Karpas-422 (cell line): ENCODE data around the gene C2CD5. TPM values are rescaled to one million over a fixed set of nuclear protein-coding genes. Genes with fewer than 3 reads are reported as not detected.
"Not testable (repeated sequence)": the region's sequence is repeated elsewhere in the genome, so short reads cannot be mapped to it uniquely, and the experiment has no call there.

Source experiments
- DNase-seq: peaks from one replicate; pipeline ENCODE4 v3.0.0-alpha.2; 2015
- H2AFZ ChIP-seq: fragments of 200-600 bp; sonication (generic); 2 replicates; pipeline ENCODE4 v1.6.1; 2014; ENCODE audit warnings: antibody characterized with exemption, low read length, mixed read lengths
- H3K27ac ChIP-seq: fragments of 200-600 bp; sonication (generic); 2 replicates; pipeline ENCODE4 v1.5.1; 2014; ENCODE audit warnings: mild to moderate bottlenecking, low read length, moderate library complexity
- H3K27me3 ChIP-seq: fragments of 200-600 bp; sonication (generic); 2 replicates; pipeline ENCODE4 v1.6.1; 2014; ENCODE audit warnings: low read length, mixed read lengths
- H3K36me3 ChIP-seq: fragments of 200-600 bp; sonication (generic); 2 replicates; pipeline ENCODE4 v1.6.1; 2014; ENCODE audit warnings: low read length, mixed read lengths; ENCODE audit not compliant: insufficient read depth
- H3K4me1 ChIP-seq: fragments of 200-600 bp; sonication (generic); 2 replicates; pipeline ENCODE4 v1.6.1; 2014; ENCODE audit warnings: mild to moderate bottlenecking, low read length, mixed read lengths
- H3K4me2 ChIP-seq: fragments of 200-600 bp; sonication (generic); 2 replicates; pipeline ENCODE4 v1.6.1; 2014; ENCODE audit warnings: low read length, low read depth, mild to moderate bottlenecking; ENCODE audit not compliant: poor library complexity, severe bottlenecking
- H3K4me3 ChIP-seq: fragments of 200-600 bp; sonication (generic); 2 replicates; pipeline ENCODE4 v1.5.1; 2014; ENCODE audit warnings: mild to moderate bottlenecking, antibody characterized with exemption, low read length, mixed read lengths
- H3K79me2 ChIP-seq: fragments of 200-600 bp; sonication (generic); 2 replicates; pipeline ENCODE4 v1.6.1; 2014; ENCODE audit warnings: mild to moderate bottlenecking, low read length, mixed read lengths
- H3K9ac ChIP-seq: fragments of 200-600 bp; sonication (generic); 2 replicates; pipeline ENCODE4 v1.6.0; 2014; ENCODE audit warnings: low read length
- H3K9me2 ChIP-seq: fragments of 200-600 bp; sonication (generic), shearing (Covaris generic); replicated peaks from 2 replicates; pipeline ENCODE4 v1.6.0; 2014; ENCODE audit warnings: mild to moderate bottlenecking, low read length, moderate library complexity; ENCODE audit not compliant: insufficient read depth
- H3K9me3 ChIP-seq: fragments of 300-700, 200-600 bp; sonication (generic); 2 replicates; pipeline ENCODE4 v1.6.1; 2014; ENCODE audit warnings: low read length, mixed read lengths
- H4K20me1 ChIP-seq: fragments of 200-600 bp; sonication (generic); 2 replicates; pipeline ENCODE4 v1.6.1; 2014; ENCODE audit warnings: mild to moderate bottlenecking, antibody characterized with exemption, low read length, low read depth; ENCODE audit not compliant: insufficient read depth
- total RNA-seq: library from RNA; depleted of rRNA; stranded (reverse); fragments of >200 nt; shearing (Covaris generic); gene quantifications from 2 replicates; pipeline ENCODE4 v1.2.3, GENCODE V29; 2014; ENCODE audit warnings: low replicate concordance

The C2CD5 gene
- total RNA-seq, 1 experiment from 2014 or later, result 71.8 TPM

DNA sequence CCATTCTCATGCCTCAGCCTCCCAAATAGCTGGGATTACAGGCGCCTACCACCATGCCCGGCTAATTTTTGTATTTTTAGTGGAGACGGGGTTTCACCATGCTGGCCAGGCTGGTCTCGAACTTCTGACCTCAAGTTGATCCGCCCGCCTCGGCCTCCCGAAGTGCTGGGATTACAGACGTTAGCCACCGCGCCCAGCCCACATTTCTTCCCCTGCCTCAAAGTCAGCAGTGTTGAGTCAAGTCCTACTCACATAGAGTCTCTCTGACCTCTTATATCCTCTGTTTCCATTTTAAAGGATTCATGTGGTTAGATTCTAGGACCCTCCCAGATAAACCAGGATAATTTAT, 100.1 kb downstream of the C2CD5 start:
- not testable (repeated sequence) for H3K9me3 ChIP-seq, H3K9ac ChIP-seq, H3K4me2 ChIP-seq

DNA sequence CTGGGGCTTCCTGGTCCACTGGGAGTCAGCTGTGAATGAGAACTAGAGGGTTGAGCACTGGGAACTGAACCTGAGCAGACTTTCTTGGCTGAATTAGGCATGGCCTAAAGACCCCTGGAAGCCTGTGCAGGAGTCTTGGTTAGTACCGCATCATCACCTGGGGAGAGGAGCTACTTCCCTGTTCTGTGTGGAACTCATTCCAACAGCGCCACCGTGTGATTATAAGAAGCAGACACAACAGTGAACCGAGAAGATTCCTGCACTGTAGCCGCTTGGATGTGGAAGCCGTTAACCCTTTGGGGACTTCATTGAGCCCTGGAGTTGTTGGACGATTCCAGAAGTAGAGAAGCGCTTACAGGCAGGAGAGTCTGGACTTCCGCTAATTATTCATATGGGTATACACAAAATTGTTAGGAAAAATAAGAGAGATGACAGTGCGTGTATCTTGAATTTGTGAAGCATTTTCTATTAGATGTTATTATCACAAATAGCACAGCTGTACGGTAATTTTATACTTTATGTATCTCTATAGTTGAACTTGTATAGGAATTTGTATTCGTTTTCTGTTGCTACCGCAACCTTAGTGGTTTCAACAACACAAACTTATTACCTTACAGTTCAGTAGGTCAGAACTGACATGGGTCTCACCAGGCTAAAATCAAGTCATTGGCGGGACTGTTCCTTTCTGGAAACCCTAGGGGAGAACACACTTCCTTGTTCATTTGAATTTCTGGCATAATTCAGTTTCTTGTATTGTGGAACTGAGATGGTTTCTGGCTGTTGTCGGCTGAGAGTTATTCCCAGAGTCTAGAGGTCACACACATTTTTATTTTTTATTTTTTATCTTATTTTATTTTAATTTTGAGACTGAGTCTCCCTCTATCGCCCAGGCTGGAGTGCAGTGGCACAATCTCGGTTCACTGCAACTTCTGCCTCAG, 100.7 kb downstream of the C2CD5 start:
- Histone ChIP-seq H3K9ac (no peak overlapping the region), H3K27me3 (no peaks in the 10 kb centered on the region), H3K9me2 (no peaks in the 10 kb centered on the region), H4K20me1 (no peaks in the 10 kb centered on the region), H3K79me2 (no peaks in the 10 kb centered on the region), H3K9me3 (no peaks in the 10 kb centered on the region), H3K36me3 (no peaks in the 10 kb centered on the region), H3K4me1 (no peaks in the 10 kb centered on the region), H3K4me3 (no peak overlapping the region), H3K27ac (no peak overlapping the region), H2AFZ (no peak overlapping the region), H3K4me2 (peak overlapping the region; percentile 23)
- DNase-seq, result peak; percentile 90

More for the DNA sequence above, 100.1 kb downstream of the C2CD5 start:
- H3K9me2 ChIP-seq, H2AFZ ChIP-seq, DNase-seq, H3K36me3 ChIP-seq, H3K4me1 ChIP-seq, H4K20me1 ChIP-seq, H3K27me3 ChIP-seq, H3K79me2 ChIP-seq, H3K4me3 ChIP-seq, H3K27ac ChIP-seq: not testable (repeated sequence)

DNA sequence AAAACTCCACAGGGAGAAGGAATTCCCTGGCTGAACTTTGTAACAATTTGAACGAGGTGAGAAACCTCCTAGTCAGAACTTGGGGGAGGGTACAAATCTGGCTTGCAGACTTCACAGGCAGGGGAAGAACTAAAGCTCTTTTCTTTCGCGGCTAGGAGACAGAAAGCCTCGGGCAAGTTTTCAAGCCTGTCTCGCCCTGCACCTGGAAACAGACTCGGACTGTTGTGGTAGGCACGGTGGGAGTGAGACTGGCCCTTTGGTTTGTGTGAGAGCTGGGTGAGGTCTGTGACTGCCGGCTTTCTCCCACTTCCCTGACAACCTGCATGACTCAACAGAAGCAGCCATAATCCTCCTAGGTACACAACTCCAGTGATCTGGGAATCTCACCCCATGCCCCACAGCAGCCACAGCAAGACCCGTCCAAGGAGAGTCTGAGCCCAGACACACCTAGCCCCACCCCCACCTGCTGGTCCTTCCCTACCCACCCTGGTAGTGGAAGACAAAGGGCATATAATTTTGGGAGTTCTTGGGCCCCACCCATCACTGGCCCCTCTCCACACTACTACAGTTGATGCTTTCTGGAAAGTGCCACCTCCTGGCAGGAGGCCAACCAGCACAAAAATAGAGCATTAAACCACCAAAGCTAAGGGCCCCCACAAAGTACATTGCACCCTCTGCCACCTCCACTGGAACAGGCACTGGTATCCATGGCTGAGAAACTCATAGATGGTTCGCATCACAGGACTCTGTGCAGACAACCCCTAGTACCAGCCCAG, 107.1 kb downstream of the C2CD5 start:
- H3K36me3 ChIP-seq, result no peaks in the 10 kb centered on the region
- DNase-seq, result peak; percentile 23
- H3K27ac ChIP-seq, result no peak overlapping the region
- H3K9ac ChIP-seq, result no peak overlapping the region
- H3K4me3 ChIP-seq, result no peak overlapping the region
- no peaks in the 10 kb centered on the region for H3K9me3 ChIP-seq
- H3K4me2 ChIP-seq, result no peak overlapping the region
- no peaks in the 10 kb centered on the region for H4K20me1 ChIP-seq
- no peaks in the 10 kb centered on the region for H3K27me3 ChIP-seq
- H3K9me2 ChIP-seq, result no peaks in the 10 kb centered on the region
- no peaks in the 10 kb centered on the region for H3K4me1 ChIP-seq
- no peaks in the 10 kb centered on the region for H3K79me2 ChIP-seq
- no peak overlapping the region for H2AFZ ChIP-seq

DNA sequence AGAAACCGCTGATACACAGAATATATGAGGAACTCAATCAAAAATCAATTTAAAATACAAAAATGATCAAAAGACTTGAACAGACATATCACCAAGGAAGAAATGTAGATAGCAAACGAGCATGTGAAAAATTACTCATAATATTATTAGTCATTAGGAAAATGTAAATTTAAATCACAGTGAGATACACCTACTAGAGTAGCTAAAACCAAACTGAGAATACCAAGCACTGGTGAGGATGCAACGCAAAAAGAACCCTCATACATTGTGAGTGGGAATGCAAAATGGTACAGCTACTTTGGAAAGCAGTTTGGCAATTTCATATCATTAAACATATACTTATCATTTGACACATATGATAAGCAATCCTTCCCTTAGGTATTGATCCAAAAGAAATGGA, 108.8 kb downstream of the C2CD5 start:
- Histone ChIP-seq H3K4me2 (no peak overlapping the region), H3K9me3 (no peaks in the 10 kb centered on the region), H3K27me3 (no peaks in the 10 kb centered on the region), H4K20me1 (no peaks in the 10 kb centered on the region), H3K27ac (no peak overlapping the region), H2AFZ (no peak overlapping the region), H3K9ac (no peak overlapping the region), H3K36me3 (no peaks in the 10 kb centered on the region), H3K9me2 (no peaks in the 10 kb centered on the region), H3K79me2 (no peaks in the 10 kb centered on the region), H3K4me3 (no peak overlapping the region), H3K4me1 (no peaks in the 10 kb centered on the region)
- no peak for DNase-seq

DNA sequence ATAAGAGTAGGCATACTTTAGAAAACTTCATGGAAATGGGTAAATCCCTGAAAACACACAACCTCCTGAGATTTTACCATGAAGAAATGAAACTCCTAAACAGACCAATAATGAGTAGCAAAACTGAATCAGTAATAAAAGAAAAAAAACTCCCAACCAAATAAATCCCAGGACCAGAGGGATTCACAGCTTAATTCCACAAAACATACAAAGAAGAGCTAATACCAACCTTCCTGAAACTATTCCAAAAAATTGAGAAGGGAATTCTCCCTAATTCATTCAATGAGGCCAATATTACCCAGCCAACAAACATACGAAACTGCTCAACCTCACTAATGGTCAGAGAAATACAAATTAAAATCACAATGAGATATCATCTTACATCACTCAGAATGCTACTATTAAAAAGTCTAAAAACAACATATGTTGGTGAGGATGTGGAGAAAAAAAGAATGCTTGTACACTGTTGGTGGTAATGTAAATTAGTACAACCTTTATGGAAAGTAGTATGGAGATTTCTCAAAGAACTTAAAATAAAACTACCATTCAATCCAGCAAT, 112.6 kb downstream of the C2CD5 start:
- no peaks in the 10 kb centered on the region for H3K9me2 ChIP-seq
- H3K9ac ChIP-seq, result no peak overlapping the region
- no peaks in the 10 kb centered on the region for H3K36me3 ChIP-seq
- H3K27ac ChIP-seq, result no peak overlapping the region
- no peak for DNase-seq
- H3K9me3 ChIP-seq, result no peaks in the 10 kb centered on the region
- H3K79me2 ChIP-seq, result no peaks in the 10 kb centered on the region
- no peak overlapping the region for H2AFZ ChIP-seq
- no peaks in the 10 kb centered on the region for H4K20me1 ChIP-seq
- H3K4me2 ChIP-seq, result no peak overlapping the region
- H3K4me1 ChIP-seq, result no peaks in the 10 kb centered on the region
- no peak overlapping the region for H3K4me3 ChIP-seq
- no peaks in the 10 kb centered on the region for H3K27me3 ChIP-seq

DNA sequence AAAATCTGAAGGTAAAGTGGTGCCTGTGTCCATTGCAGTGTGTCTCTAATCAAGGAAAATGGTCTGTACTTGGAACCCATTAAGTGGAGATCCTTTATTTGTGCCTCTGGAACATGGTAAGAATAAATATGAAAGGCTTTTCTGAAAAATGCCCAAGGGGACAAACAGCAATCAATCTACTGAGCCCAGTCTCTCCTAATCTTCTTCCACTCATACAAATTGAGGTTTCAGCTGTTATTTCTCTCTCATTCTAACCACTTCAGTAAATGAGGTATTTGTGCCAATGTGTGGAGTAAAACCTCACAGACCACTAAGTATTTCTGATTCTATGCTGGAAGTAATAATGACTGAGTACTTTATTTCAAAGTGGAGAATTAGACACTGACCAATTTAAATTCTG, 127.5 kb downstream of the C2CD5 start:
- Histone ChIP-seq H3K27ac (no peak overlapping the region), H3K4me2 (no peak overlapping the region)

DNA sequence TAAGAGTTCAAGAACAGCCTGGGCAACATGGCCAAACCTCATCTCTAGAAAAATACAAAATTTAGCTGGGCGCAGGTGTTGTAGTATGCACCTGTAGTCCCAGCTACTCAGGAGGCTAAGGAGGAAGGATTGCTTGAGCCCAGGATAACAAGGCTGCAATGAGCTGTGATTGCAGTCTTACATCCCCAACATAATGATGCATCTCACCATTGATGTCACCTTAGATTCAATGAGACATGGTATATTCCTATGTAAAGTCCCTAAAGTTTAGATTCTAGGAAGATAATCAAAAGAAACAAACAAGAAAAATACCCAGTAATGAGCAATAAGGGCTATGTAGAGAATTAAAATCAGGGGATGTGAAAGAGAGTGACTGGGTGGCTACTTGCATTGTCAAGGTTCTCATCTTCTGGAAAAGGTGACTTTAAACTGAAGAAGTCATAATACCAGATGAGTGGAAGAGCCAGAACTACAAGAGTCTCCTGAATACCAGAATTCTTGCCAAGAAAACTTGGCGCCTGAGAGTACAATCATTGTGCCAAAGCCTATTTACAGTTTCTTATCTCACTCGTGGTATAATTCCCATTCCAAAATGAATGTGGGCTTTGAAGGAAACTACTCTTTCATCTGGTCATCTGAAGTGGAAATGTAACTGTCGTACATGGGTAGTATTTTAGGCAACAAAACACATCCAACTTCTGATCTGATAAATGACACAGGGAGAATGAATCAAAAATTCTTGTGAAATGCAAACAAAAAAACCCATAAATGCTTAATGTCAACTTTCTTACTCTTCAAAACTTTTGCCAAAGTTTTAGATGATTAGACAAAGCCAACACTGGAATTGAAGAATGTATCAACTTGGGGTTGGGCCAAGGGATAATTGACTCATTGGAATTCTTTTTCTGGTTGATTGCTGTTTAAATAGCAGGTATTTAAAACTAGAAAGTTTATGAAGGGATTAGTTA, 128.7 kb downstream of the C2CD5 start:
- Histone ChIP-seq H3K79me2 (no peaks in the 10 kb centered on the region), H3K27me3 (no peaks in the 10 kb centered on the region), H4K20me1 (no peaks in the 10 kb centered on the region), H3K9ac (no peak overlapping the region), H3K4me2 (no peak overlapping the region), H3K36me3 (no peaks in the 10 kb centered on the region), H3K4me3 (no peak overlapping the region), H3K9me2 (no peaks in the 10 kb centered on the region), H3K4me1 (no peaks in the 10 kb centered on the region), H3K9me3 (no peaks in the 10 kb centered on the region), H2AFZ (no peak overlapping the region), H3K27ac (no peak overlapping the region)
- DNase-seq, result no peak

More for the DNA sequence above, 127.5 kb downstream of the C2CD5 start:
- no peaks in the 10 kb centered on the region for H3K27me3 ChIP-seq
- H3K9ac ChIP-seq, result no peak overlapping the region
- no peaks in the 10 kb centered on the region for H3K9me3 ChIP-seq
- H3K4me1 ChIP-seq, result no peaks in the 10 kb centered on the region
- H3K9me2 ChIP-seq, result no peaks in the 10 kb centered on the region
- H3K79me2 ChIP-seq, result no peaks in the 10 kb centered on the region
- no peak overlapping the region for H3K4me3 ChIP-seq
- no peak for DNase-seq
- H4K20me1 ChIP-seq, result no peaks in the 10 kb centered on the region
- H2AFZ ChIP-seq, result no peak overlapping the region
- no peaks in the 10 kb centered on the region for H3K36me3 ChIP-seq
